CD4-positive, CD25-positive, alpha-beta regulatory T cell (primary cell): ENCODE results near the gene SLC25A21. TPM values are rescaled to one million over a fixed set of nuclear protein-coding genes. Genes with fewer than 3 reads are reported as not detected.

Source experiments
- ATAC-seq, 2 donors: fragments of 150-1000 bp; cut with Tn5 transposase; one replicate each; pipeline ENCODE4 v1.10.0; 2021; ENCODE audit warnings: low read depth in 2 of 2, moderate number of reproducible peaks in 2 of 2, moderate library complexity in 1 of 2
- DNase-seq, 3 donors: peaks; one replicate each; pipeline versions ENCODE4 v3.0.0 to v3.0.0-alpha.2; 2012 to 2022; ENCODE audit warnings: mixed read lengths in 1 of 3
- H3K27ac ChIP-seq: one replicate; pipeline ENCODE4 v1.7.0; 2013; ENCODE audit warnings: mild to moderate bottlenecking, low read length; ENCODE audit not compliant: insufficient read depth, poor library complexity, severe bottlenecking
- H3K27me3 ChIP-seq: one replicate; pipeline ENCODE4 v1.7.0; 2013; ENCODE audit warnings: low read length; ENCODE audit not compliant: control insufficient read depth, insufficient read depth
- H3K36me3 ChIP-seq: one replicate; pipeline ENCODE4 v1.7.0; 2013; ENCODE audit warnings: mild to moderate bottlenecking, low read length, moderate library complexity; ENCODE audit not compliant: control insufficient read depth, insufficient read depth
- H3K4me1 ChIP-seq: 2 replicates; pipeline ENCODE4 v1.7.0; 2013; ENCODE audit warnings: mild to moderate bottlenecking, low read length; ENCODE audit not compliant: insufficient read depth, control insufficient read depth, poor library complexity, severe bottlenecking
- H3K4me3 ChIP-seq: one replicate; pipeline ENCODE4 v1.7.0; 2013; ENCODE audit warnings: low read depth, mild to moderate bottlenecking, low read length, moderate library complexity
- H3K9me3 ChIP-seq, 2 experiments: 1 replicate in 1 of 2; 2 replicates in 1 of 2; pipeline ENCODE4 v1.7.0; 2013; ENCODE audit warnings: low read length in 2 of 2, mild to moderate bottlenecking in 1 of 2, moderate library complexity in 1 of 2; ENCODE audit not compliant: control insufficient read depth in 2 of 2
- H3K27ac Mint-ChIP-seq, 3 donors: one replicate each; pipeline ENCODE4 v1.8.0; 2020 to 2022; ENCODE audit warnings: mild to moderate bottlenecking in 3 of 3, mixed read lengths in 3 of 3, moderate library complexity in 2 of 3
- H3K27me3 Mint-ChIP-seq: one replicate; pipeline ENCODE4 v1.8.0; 2022; ENCODE audit warnings: mild to moderate bottlenecking, mixed read lengths
- H3K36me3 Mint-ChIP-seq: one replicate; pipeline ENCODE4 v1.8.0; 2020; ENCODE audit warnings: mixed read lengths
- H3K4me1 Mint-ChIP-seq, 4 donors: one replicate each; pipeline ENCODE4 v1.8.0; 2020 to 2022; ENCODE audit warnings: mixed read lengths in 4 of 4, mild to moderate bottlenecking in 1 of 4
- H3K4me3 Mint-ChIP-seq, 4 donors: one replicate each; pipeline ENCODE4 v1.8.0; 2020 to 2022; ENCODE audit warnings: mild to moderate bottlenecking in 4 of 4, mixed read lengths in 4 of 4, moderate library complexity in 3 of 4
- H3K9me3 Mint-ChIP-seq, 7 donors: one replicate each; pipeline ENCODE4 v1.8.0; 2020 to 2022; ENCODE audit warnings: mixed read lengths in 7 of 7, mild to moderate bottlenecking in 3 of 7, moderate library complexity in 2 of 7
- polyA plus RNA-seq, 4 donors: library from polyadenylated mRNA; unstranded; fragments of 300-500 nt; fragmentation: Illumina TruSeq; gene quantifications; one replicate each; pipeline ENCODE4 v1.2.3, GENCODE V29; 2021
- total RNA-seq: library from RNA; stranded (reverse); gene quantifications from one replicate; pipeline ENCODE4 v1.2.3, GENCODE V29; 2022

The SLC25A21 gene
- total and polyA plus RNA-seq, 5 donors from 2014 or later, result not detected

GRCh38 chr14:36807727-36808126, 364.7 kb downstream of the SLC25A21 start:
- Histone ChIP-seq H3K27ac (no peak overlapping the region), H3K9me3 (no peaks in the 10 kb centered on the region), H3K4me3 (no peak overlapping the region), H3K27me3 (no peaks in the 10 kb centered on the region), H3K4me1 (no peaks in the 10 kb centered on the region), H3K36me3 (no peaks in the 10 kb centered on the region)
- DNase-seq (no peak), ATAC-seq (no peak)
- Mint-ChIP-seq H3K9me3 (peaks cover 0 to 5% (median 2%) of the 10 kb centered on the region in 7 donors), H3K36me3 (no peaks in the 10 kb centered on the region), H3K27ac (no peak overlapping the region), H3K4me1 (no peaks in the 10 kb centered on the region), H3K4me3 (no peak overlapping the region), H3K27me3 (peaks cover 12% of the 10 kb centered on the region)

- no peaks in the 10 kb centered on the region for H3K36me3 Mint-ChIP-seq
- Histone ChIP-seq H3K9me3 (no peaks in the 10 kb centered on the region), H3K27ac (no peak overlapping the region), H3K4me3 (no peak overlapping the region), H3K27me3 (no peaks in the 10 kb centered on the region), H3K36me3 (no peaks in the 10 kb centered on the region), H3K4me1 (no peaks in the 10 kb centered on the region)
- no peak overlapping the region for H3K4me3 Mint-ChIP-seq
- H3K27me3 Mint-ChIP-seq, result peaks cover 4% of the 10 kb centered on the region
- peaks cover 0 to 6% (median 2%) of the 10 kb centered on the region in 7 donors for H3K9me3 Mint-ChIP-seq
- H3K27ac Mint-ChIP-seq, result no peak overlapping the region
- DNase-seq, result no peak
- no peak for ATAC-seq
- no peaks in the 10 kb centered on the region for H3K4me1 Mint-ChIP-seq
These were observed 367.3 kb downstream of the SLC25A21 start for GRCh38 chr14:36805131-36805559.

GRCh38 chr14:36797634-36798033, 374.8 kb downstream of the SLC25A21 start:
- H3K9me3 ChIP-seq, result no peaks in the 10 kb centered on the region
- no peaks in the 10 kb centered on the region for H3K4me1 ChIP-seq
- no peaks in the 10 kb centered on the region for H3K4me1 Mint-ChIP-seq
- DNase-seq, result no peak
- peaks cover 0 to 8% (median 2%) of the 10 kb centered on the region in 7 donors for H3K9me3 Mint-ChIP-seq
- H3K27me3 ChIP-seq, result no peaks in the 10 kb centered on the region
- H3K4me3 ChIP-seq, result no peak overlapping the region
- H3K36me3 ChIP-seq, result no peaks in the 10 kb centered on the region
- H3K27ac Mint-ChIP-seq, result no peak overlapping the region
- no peak overlapping the region for H3K4me3 Mint-ChIP-seq
- H3K36me3 Mint-ChIP-seq, result no peaks in the 10 kb centered on the region
- no peak for ATAC-seq
- H3K27me3 Mint-ChIP-seq, result peaks cover 5% of the 10 kb centered on the region
- no peak overlapping the region for H3K27ac ChIP-seq

- Histone ChIP-seq H3K4me1 (no peaks in the 10 kb centered on the region), H3K4me3 (no peak overlapping the region), H3K9me3 (no peaks in the 10 kb centered on the region), H3K36me3 (no peaks in the 10 kb centered on the region), H3K27me3 (no peaks in the 10 kb centered on the region), H3K27ac (no peak overlapping the region)
- DNase-seq, result no peak
- H3K9me3 Mint-ChIP-seq, result peaks cover 0 to 3% (median 0%) of the 10 kb centered on the region in 7 donors
- ATAC-seq, result no peak
- no peaks in the 10 kb centered on the region for H3K4me1 Mint-ChIP-seq
- H3K36me3 Mint-ChIP-seq, result no peaks in the 10 kb centered on the region
- H3K4me3 Mint-ChIP-seq, result no peak overlapping the region
- no peak overlapping the region for H3K27ac Mint-ChIP-seq
- H3K27me3 Mint-ChIP-seq, result peaks cover 5% of the 10 kb centered on the region
These were observed 381.0 kb downstream of the SLC25A21 start for GRCh38 chr14:36791402-36791801.

- Histone ChIP-seq H3K27me3 (no peaks in the 10 kb centered on the region), H3K4me3 (no peak overlapping the region), H3K4me1 (no peaks in the 10 kb centered on the region), H3K36me3 (no peaks in the 10 kb centered on the region), H3K27ac (no peak overlapping the region), H3K9me3 (no peaks in the 10 kb centered on the region)
- Mint-ChIP-seq H3K4me3 (no peak overlapping the region), H3K36me3 (no peaks in the 10 kb centered on the region), H3K9me3 (peaks cover 0 to 15% (median 2%) of the 10 kb centered on the region in 7 donors), H3K4me1 (no peaks in the 10 kb centered on the region), H3K27me3 (no peaks in the 10 kb centered on the region), H3K27ac (no peak overlapping the region)
- ATAC-seq (no peak), DNase-seq (no peak)
These were observed 386.9 kb downstream of the SLC25A21 start for GRCh38 chr14:36785511-36785910.

- no peak overlapping the region for H3K27ac Mint-ChIP-seq
- peaks cover 0 to 15% (median 2%) of the 10 kb centered on the region in 7 donors for H3K9me3 Mint-ChIP-seq
- no peaks in the 10 kb centered on the region for H3K4me1 ChIP-seq
- no peaks in the 10 kb centered on the region for H3K36me3 Mint-ChIP-seq
- no peak overlapping the region for H3K4me3 ChIP-seq
- no peak overlapping the region for H3K27ac ChIP-seq
- no peak for DNase-seq
- H3K4me3 Mint-ChIP-seq, result no peak overlapping the region
- H3K4me1 Mint-ChIP-seq, result no peaks in the 10 kb centered on the region
- H3K9me3 ChIP-seq, result no peaks in the 10 kb centered on the region
- ATAC-seq, result no peak
- H3K27me3 Mint-ChIP-seq, result no peaks in the 10 kb centered on the region
- no peaks in the 10 kb centered on the region for H3K27me3 ChIP-seq
- H3K36me3 ChIP-seq, result no peaks in the 10 kb centered on the region
These were observed 387.9 kb downstream of the SLC25A21 start for GRCh38 chr14:36784541-36784940.

GRCh38 chr14:36781897-36782296, 390.5 kb downstream of the SLC25A21 start:
- H3K9me3 Mint-ChIP-seq, result peaks cover 3 to 26% (median 5%) of the 10 kb centered on the region in 7 donors
- Histone ChIP-seq H3K4me1 (no peaks in the 10 kb centered on the region), H3K9me3 (no peaks in the 10 kb centered on the region), H3K27me3 (no peaks in the 10 kb centered on the region), H3K4me3 (no peak overlapping the region), H3K36me3 (no peaks in the 10 kb centered on the region), H3K27ac (no peak overlapping the region)
- no peak for ATAC-seq
- H3K4me1 Mint-ChIP-seq, result no peaks in the 10 kb centered on the region
- no peak for DNase-seq
- H3K36me3 Mint-ChIP-seq, result no peaks in the 10 kb centered on the region
- no peaks in the 10 kb centered on the region for H3K27me3 Mint-ChIP-seq
- no peak overlapping the region for H3K27ac Mint-ChIP-seq
- no peak overlapping the region for H3K4me3 Mint-ChIP-seq

- no peaks in the 10 kb centered on the region for H3K9me3 ChIP-seq
- ATAC-seq, result no peak
- no peak overlapping the region for H3K27ac Mint-ChIP-seq
- H3K4me3 ChIP-seq, result no peak overlapping the region
- peaks cover 3 to 12% (median 5%) of the 10 kb centered on the region in 7 donors for H3K9me3 Mint-ChIP-seq
- H3K4me1 ChIP-seq, result no peaks in the 10 kb centered on the region
- H3K27me3 Mint-ChIP-seq, result no peaks in the 10 kb centered on the region
- H3K36me3 Mint-ChIP-seq, result no peaks in the 10 kb centered on the region
- no peaks in the 10 kb centered on the region for H3K27me3 ChIP-seq
- no peak overlapping the region for H3K4me3 Mint-ChIP-seq
- H3K4me1 Mint-ChIP-seq, result no peaks in the 10 kb centered on the region
- DNase-seq, result no peak
- no peaks in the 10 kb centered on the region for H3K36me3 ChIP-seq
- no peak overlapping the region for H3K27ac ChIP-seq
These were observed 398.8 kb downstream of the SLC25A21 start for GRCh38 chr14:36773558-36773957.
